NCI-H226 (cell line): ENCODE measurements around the gene NHLRC1.

Experiments
- DNase-seq: peaks from one replicate; pipeline ENCODE4 v3.0.0-alpha.2; 2015

The NHLRC1 gene

DNA sequence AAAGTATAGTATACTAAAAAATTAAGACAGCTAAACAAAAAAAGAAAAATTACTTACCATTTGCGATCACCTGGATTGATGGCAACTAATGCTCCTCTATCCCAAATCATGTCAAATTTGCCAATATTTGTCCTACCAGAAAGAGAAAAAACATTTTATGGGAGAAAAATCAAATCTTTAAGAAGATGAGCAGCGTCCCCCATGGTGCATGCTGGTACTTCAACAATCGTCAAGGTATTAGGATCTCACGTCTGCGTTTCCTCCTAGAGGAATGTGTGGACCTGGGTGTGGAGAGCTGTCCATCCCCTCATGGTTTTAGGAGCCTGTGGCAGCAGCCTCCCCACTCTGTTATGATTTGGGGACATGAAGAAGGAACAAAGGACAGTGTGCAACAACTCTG lies 16.4 kb upstream of the NHLRC1 start:
- DNase-seq, result no peak

DNA sequence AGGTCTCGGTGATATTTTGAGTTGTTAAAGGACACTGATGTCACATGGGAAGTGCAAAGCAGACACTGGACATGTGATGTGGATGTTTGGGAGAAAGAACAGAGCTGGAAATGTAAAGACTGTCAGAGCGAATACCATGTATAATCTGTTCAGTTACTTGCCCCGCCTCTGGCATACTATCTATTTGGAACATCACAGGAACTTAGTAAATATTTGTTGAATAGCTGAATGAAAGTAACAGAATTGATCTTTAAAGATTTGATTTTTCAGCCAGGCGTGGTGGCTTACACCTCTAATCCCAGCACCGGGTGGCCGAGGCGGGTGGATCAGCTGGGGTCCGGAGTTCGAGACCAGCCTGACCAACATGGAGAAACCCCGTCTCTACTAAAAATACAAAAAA lies 13.8 kb upstream of the NHLRC1 start:
- DNase-seq, result no peak

DNA sequence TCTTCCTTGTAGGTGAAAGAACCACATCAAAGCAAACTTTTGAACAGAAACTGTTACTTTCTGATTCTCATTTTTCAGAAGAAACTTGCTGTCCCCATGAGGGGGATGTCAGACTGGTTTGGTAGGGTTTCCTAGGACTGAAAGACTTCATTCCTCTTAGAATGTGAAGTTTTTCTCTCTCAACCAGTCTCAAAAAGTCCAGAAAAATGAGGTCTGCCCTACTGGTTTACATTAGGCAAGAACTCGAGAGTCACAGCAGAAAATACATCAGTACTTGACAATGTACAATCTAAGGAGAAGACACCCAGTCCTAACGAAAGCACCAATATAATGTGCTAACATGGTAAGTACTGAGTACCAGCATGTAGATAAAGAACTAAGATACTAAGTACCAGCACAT lies 12.7 kb upstream of the NHLRC1 start:
- no peak for DNase-seq

DNA sequence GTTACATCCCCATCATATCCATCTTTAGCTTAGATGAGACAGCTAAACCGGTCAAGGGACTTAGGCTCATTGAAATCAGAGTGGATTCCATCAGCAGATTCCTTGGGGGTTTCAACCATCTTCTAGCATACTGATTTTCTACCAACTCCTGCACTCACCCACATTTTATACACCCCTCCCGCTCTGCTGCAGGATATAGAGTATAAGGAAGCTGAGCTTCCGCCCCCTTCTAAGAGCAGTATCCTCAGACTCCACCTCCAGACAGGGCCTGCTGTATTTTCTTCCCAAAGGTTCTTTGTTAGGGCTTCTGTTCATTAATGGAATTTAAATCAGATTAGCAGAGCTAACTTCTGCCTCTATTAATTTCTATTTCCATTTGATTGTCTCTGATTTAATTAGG lies 9.9 kb upstream of the NHLRC1 start:
- DNase-seq, result no peak

DNA sequence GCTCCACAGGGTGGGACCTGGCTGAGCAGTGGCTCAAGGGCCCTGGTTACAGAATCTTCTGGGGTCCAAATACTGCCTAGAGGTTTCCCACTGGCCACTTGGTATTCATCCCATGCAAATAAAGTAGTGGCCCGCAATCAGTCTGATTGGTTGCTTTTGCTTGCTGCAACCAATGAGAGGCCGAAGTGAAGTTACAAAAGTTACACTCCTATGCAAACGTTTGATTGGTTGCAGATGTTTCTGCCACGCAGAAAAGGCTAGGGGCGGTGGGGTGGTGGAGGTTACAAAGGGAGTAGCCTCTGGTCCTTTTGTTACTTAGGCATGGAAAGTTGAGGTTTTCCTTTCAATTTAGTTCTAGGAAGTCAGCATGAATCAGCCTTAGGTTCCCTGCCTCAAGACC lies 3.6 kb upstream of the NHLRC1 start:
- DNase-seq, result no peak

DNA sequence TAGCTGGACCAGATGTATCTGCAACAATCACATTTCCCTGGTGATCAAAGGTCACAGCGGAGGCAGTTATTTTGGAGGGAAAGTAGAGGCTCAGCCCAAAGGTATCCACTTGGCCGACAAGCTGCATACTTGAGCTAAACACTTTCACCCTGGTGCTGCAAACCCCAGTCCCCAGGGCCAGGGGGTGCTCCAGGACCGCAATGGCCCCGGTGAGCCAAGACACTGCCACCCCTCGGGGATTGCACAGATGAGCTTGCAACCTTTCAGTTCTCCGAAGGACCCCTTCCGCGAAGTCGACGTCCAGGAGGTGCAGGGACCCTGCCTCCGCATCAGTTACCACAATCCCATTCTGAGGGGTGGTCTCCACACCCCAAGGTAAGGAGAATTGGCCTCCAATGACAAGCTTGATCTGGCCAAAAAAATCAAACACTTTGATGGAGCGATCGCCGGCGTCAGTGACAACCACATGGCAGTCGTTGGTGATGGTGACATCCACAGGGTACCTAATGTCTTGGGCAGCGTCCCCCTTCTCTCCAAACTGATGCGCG lies 823 bp downstream of the NHLRC1 start:
- no peak for DNase-seq

DNA sequence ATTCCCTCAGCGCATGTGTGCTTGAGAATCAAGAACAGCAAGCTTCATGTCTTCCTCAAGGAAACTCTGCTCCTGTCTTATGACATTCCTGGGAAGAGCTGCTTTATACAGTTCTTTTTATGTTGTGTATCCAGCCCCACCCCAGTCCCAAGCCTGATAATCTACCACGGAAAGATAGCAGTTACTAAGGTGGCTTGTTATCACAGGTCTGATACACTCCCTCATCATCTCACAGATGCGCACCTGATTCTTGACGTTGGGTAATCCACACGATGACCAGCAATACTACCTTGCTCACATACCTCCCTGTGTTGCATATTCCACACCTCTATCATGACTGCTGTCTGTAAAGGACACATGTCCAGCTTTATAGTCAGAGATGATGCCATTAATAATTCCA lies 3.2 kb downstream of the NHLRC1 start:
- DNase-seq, result no peak

DNA sequence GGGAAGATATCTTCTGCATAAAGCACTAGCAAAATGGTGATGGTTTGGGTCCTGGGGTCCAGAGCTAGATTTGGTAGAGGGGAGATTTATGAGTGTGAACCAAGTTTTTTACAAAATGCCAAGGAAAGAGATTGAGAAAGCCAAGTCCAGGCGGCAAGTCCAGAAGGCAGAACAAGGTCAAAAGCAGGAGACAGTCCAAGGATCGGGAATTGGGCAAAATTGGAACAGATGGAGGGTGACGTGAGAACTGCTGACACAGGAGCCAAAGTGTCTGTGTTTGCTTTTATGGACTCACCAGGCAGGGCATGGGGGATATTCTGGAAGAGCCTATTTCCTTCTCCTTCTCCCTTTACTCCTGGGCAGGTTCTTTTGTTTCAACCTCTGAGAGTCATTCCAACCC lies 4.1 kb downstream of the NHLRC1 start:
- no peak for DNase-seq

DNA sequence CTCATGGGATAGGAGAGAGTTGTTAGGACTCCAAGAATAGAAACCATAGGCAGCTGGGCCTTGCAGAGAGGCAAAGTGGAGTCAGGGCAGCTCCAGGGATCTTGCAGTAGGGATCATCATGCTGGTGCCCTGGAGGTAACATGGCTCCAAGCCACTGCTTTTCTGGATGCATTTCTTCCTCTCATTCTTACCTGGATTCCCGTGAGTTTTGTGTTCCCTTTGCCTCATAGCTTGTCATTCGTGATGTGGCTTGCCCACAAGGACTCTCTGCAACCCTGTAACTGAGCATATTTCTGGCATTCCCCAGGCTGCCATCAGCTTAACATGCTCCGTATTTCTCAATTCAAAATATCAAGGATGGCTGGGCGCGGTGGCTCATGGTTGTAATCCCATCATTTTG lies 5.3 kb downstream of the NHLRC1 start:
- no peak for DNase-seq

DNA sequence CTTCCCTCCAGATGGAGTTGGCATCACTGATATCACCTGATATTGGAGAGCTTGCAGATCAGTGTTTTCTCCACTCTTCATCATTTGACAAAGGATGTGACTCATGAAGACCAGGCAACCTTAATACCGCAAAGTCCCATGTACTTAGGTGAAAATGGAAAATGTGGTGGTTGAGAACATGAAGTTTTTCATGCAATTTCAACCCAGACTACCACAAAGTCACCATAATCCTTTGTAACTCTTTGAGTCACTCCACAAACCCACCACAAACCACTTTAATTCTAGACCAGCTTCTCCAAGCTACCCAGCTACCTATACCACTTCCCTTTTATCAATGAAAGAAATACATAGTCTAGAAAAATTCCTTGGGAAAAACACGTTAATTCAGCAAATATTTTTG lies 7.1 kb downstream of the NHLRC1 start:
- DNase-seq, result no peak

DNA sequence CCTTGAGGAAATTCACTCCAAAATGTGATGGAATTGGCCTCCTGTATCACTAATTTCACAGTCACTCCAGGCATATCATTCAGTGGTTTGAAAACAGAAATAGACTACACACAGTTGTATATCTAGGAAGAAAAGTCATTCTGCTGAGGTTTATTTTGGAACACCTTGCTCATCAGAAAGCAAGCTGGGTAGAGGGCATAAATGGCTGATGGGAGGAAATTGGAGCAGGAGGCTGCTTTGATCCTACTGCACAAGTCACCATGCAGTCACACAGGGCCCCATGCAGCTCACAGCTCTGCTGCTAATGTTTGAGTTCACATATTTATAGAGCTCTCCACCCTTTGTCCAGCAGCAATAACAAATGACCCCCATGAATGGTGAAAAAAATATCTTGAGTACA lies 12.3 kb downstream of the NHLRC1 start:
- DNase-seq, result no peak

DNA sequence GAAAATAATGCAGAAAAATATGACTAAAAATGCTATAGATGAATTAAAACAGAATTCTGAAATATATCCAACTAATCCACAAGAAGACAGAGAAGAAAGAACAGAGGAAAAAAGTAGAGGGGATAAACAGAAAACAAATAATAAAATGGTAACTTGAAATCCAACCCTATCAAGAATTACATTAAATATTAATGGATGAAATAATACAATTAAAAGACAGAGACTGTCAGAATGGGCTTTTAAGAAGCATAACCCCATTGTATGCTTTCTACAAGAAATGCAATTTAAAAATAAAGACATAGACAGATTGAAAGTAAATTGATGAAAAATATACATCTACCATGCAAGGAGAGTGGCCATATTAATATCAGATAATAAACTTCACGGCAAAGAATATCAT lies 15.4 kb downstream of the NHLRC1 start:
- DNase-seq, result no peak

DNA sequence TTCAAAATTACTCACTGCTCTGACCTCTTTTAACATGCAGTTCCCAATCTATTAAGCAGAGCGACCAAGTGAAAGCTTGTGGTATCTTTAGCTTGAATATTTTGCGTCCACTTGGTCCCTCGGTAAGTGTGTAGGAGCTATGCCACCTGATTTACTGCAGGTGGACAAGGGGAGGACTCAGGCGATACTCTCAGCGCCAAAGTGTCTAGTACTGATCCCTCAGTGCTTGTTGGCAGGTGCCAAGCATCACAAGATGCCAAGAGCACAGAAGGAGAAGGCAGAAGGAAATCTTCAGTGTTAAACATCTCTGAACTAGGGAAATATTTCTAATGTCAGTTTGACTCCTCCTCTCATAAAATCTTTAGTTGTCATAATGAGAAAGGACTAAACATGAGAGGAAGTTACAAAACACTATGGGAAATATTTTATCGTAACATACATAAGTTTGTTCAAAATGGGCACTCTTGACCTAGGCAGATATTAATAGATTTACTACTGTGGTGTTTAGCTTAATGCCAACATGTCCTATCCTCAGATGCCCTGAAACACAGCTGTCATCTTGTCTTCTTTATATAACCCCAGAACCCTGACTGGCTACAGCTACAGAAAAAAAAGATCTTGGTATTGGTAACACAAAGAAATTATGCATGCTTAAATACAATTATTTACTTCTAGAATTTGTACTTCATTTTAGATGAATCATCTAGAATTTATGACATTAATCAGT lies 19.5 kb downstream of the NHLRC1 start:
- DNase-seq, result no peak

DNA sequence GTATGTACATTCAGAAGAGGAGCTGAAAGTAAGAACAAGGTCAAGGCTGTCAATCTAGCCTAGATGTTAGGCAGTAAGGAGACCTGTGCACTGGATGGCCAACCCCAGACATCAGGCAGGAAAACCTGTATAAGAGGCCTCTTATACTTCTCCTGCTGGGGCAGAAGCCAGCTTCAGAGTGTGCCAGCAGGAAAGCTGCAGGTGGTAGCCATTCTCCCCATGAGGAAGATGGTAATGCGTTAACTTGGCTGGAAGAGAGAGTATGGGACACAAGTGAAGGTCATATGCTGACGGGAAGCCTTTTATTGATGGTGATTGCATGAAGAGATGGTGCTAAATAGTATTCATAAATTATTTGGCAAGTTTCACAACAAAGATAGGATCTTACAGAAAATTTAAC lies 20.6 kb downstream of the NHLRC1 start:
- DNase-seq, result no peak

DNA sequence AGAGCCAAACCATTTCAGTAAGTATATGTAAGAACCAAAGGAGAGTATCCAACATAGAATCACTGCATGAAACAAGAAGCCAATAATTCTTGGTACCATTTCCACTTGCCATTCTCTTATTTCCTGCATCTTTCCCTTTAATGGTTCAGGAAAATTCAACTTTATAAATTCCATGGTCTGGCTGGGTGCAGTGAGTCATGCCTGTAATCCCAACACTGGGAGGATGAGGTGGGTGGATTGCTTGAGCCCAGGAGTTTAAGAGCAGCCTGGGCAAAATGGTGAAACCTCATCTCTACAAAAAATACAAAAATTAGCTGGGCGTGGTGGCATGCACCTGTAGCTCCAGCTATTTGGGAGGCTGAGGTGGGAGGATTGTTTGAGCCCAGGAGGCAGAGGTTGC lies 21.2 kb downstream of the NHLRC1 start:
- DNase-seq, result peak; percentile 37

DNA sequence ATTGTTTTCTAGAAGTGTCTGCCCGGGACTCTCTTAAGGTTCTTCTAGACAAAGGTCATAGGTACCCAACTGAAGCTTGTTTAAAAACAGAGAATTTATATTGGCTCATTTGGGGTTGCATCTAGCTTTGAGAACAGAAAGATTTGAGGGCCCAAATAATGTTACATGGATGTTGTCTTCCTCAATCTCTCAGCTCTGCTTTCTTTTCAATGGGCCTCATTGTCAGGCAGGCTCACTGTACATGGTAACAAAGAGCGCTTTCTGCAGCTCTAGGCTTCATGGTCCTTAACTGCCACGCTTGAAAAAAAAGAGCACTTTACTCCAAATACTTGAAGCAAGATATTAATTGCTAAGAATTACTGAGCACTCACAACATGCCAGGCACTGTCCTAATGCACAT lies 22.2 kb downstream of the NHLRC1 start:
- DNase-seq, result no peak

DNA sequence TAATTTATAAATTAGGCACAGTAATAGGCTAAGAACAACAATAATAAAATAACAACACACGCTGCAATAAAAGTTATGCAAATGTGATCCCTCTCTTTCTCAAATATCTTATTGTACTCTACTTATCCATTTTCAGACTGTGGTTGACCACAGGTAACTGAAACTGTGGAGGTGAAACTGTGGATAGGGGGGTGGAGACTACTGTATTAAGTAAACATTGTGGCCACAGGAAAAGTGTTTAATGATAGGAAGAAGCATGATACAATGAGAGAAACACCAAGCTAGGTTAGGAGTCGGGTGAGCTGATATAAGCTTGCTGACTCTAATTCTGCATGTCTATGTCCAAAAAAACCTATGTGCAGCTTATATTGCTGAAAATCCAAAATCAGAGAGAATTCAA lies 23.0 kb downstream of the NHLRC1 start:
- DNase-seq, result no peak

DNA sequence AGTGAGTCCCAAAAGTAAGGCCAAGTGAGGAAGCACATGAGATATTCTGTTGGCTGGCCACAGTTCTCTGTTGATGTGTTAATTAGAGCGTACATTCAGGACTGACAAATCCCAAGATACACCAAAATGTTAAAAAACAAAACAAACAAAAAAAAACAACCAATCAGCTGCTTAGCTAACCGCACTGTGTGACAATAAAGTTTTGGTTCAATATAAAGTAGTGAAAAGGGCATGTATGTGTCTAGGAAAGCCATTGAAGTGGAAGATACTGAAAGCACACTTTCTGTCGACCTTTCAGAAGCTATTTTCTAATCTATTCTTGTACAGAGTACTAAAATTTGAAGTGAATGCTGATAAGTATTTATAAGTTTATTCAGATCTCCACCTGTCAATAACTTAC lies 26.1 kb downstream of the NHLRC1 start:
- no peak for DNase-seq

DNA sequence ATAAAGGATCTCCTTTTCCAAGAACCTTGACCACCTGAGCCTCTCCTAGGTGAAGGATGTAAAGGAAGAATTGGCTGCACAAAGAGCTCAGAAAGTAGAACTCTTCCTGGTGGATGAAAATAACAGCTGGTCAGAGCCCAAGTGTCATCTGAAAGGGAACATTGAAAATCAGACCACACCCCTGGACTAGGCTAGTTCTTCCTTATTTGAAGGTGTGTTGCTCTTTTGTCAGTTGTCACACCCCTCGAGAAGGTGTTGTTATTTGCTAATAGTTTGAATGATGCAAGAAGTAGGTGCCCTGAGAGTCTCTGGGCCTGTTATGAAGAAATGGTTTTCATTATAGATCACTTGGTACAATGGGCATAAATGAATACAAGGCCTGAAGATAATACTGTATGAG lies 31.1 kb downstream of the NHLRC1 start:
- no peak for DNase-seq

DNA sequence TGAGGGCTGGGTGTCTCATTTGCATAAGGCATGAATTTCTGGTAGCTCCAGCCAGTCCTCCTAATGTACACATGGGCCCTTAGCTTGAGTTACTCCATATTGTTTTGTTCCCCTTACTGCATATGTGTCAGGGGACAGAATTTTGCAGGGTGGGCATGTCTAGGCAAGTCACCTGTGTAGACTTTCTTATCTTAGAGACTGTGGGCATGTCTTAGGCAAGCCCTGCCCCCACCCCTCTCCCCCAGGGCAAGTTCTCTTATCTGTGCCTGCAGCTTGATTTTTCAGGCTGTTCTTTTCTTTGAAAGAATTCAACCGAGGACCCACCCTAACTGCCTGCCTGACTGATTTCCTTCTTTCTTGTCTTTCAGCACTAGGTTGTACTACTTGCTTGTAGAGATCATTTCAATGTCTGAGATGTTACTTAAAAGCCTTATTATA lies 32.1 kb downstream of the NHLRC1 start:
- no peak for DNase-seq

DNA sequence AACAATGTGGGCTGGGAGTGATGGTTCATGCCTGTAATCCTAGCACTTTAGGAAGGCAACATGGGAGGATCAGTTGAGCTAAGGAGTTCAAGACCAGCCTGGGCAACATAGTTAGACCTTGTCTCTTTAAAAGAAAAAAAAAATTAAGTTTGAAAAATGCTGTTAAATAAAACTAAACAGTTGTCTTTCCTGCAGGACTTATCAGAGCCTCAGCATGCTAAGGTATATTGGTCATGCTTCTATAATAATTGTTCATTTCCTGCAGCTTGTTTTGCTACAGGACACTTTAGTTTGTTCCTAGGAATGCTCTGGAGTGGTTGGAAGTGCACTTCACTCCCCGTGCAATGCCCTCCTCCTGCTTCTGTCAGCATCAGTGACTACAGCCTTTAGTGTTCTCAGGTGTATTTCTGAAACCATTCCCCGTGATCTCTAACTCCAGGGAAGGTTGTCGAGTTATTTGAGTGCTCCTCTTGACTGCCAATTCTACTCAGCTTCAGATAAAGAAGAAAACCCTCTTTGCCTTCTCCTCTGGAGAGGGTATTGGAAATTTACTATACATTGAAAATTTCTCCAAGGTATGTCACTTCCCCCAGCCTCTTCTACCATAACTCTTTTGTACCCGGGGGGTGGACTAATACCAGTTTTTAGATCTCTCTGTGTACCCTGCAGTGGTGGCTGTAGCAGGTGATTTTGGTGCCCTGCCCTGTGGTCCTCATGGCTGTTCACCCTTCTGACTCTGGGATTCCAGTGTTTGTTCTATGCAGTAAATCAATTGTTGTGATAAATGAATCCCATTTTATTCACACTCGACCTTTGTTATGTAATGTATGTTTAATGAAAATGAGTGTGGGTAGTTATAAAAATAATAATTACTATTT lies 33.8 kb downstream of the NHLRC1 start:
- peak; percentile 3 for DNase-seq

DNA sequence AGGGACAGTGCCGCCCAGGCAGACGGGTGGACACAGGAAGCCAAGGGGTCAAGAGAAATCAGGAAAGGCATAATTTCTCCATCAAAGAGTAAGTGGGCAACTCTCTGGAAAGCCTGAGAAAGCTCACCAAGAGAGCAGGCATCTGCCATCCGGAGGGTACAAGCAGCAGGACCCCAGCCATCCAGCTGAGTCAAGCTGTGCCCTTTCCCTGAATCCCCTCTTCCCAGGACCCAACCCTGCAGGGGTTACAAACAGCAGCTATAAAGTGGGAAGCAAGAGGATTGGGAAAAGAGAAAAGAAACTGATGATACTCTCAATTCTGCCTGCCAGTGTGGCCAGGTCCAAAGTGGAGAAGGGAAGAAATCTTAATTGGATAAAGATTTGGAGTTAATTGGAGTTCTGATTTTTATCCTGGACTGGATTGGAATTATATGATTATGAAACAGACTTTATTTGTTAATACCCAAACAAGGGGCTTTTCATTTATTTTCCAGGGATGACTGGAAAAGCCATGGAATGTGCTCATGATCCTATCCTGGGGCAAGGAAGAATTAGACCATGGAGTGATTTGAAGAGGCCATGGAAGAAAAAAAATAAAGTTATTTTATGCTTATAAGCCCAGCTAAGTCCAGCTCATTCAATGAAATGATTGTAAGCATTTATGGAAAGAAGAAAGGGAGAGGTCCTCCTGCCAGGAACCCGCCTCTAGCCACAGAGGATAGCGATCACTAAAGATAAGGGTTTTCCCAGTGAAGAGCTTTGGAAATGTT lies 34.9 kb downstream of the NHLRC1 start:
- no peak for DNase-seq

DNA sequence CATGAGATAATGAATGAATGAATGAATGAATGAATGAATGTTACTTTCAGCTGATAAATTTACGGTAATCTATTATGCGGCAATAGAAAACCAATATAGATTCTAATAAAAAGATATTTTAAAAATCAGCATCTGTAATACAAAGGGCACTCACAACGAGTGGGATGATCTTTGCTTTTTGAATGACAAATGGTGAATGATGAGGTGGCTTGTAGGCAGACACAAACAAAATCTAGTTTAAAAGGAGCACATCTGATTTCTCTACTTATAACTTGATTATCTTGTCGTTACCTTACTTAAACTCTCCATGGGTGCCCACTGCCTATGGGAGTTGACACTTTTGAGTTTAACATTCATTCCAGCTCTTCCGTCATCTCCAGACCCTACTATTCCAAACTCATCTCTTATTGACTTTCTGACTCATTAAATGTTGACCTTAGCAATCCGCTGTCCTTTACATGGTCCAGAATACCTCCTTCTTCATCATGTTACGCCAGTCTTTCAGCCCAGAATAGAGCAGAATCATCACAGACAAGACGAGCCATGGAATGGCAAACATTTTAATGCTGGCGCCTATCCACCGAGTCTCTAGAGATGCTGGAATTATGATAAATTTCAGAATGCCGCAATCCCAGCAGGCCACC lies 41.3 kb downstream of the NHLRC1 start:
- no peak for DNase-seq
